ENCODE results near the gene PTMA.
A peak's percentile ranks its signal among the peaks of the same experiment; 100 is the strongest.

DNA sequence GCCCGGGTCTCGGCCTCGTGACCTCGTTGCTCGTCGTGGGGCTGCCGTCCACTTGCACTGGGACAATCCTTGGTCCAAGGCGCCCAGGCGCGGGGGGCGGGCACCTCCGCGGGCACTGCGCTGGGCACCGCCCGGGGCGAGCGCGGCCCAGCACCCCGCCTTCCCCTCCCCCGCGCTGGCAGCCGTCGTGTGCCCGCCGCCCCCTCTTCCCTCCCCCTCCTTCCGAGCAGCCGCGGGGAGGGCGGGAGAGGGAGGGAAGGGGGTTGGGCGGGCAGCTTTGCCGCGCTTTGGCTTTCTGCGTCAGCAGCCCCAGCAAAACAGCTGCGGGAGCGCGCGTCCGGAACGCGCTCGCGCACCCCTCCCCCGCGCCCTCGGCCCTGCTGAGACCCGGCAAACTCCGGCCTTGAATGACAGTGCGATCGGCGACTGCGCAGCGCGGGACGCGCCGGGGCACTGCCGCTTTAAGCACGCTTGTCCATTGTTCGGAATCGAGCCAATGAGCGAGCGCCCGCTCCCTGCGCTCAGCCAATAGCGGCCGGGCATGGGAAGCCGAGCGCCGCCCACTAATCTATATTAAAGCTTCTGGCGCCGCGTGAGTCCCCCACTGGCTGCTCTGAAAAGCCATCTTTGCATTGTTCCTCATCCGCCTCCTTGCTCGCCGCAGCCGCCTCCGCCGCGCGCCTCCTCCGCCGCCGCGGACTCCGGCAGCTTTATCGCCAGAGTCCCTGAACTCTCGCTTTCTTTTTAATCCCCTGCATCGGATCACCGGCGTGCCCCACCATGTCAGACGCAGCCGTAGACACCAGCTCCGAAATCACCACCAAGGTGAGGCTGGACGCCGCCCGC is at the start of gene PTMA:
- TF ChIP-seq PHF8 (IDR thresholded peaks at IDR 0.05; ENCODE audit: borderline replicate concordance, low read depth) (peak; percentile 89), EP300 (IDR thresholded peaks at IDR 0.05) (no peak; a peak in 1 of 5 replicates), JUNB (IDR thresholded peaks at IDR 0.05) (no peak), POLR2A (IDR thresholded peaks at IDR 0.05; ENCODE audit: low read length) (peak; percentile 90), RCOR1 (IDR thresholded peaks at IDR 0.05; ENCODE audit: low read depth, low read length) (no peak), HMGXB4 (CRISPR knock-in tag; IDR thresholded peaks at IDR 0.05; ENCODE audit: borderline replicate concordance) (no peak), HDAC2 (IDR thresholded peaks at IDR 0.05) (no peak), NFE2L2 (conservative IDR thresholded peaks at IDR 0.05; ENCODE audit: low read length) (no peak), GATA3 (IDR thresholded peaks at IDR 0.05; ENCODE audit: borderline replicate concordance) (no peak), BHLHE40 (IDR thresholded peaks at IDR 0.05; ENCODE audit: low read depth, low read length) (no peak), CHD2 (IDR thresholded peaks at IDR 0.05; ENCODE audit: low read length, partially characterized antibody) (peak; percentile 69), EHMT2 (IDR thresholded peaks at IDR 0.05; ENCODE audit: low read depth) (no peak)
- TF ChIP-seq, protein P1, sequence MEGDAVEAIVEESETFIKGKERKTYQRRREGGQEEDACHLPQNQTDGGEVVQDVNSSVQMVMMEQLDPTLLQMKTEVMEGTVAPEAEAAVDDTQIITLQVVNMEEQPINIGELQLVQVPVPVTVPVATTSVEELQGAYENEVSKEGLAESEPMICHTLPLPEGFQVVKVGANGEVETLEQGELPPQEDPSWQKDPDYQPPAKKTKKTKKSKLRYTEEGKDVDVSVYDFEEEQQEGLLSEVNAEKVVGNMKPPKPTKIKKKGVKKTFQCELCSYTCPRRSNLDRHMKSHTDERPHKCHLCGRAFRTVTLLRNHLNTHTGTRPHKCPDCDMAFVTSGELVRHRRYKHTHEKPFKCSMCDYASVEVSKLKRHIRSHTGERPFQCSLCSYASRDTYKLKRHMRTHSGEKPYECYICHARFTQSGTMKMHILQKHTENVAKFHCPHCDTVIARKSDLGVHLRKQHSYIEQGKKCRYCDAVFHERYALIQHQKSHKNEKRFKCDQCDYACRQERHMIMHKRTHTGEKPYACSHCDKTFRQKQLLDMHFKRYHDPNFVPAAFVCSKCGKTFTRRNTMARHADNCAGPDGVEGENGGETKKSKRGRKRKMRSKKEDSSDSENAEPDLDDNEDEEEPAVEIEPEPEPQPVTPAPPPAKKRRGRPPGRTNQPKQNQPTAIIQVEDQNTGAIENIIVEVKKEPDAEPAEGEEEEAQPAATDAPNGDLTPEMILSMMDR (IDR thresholded peaks at IDR 0.05), result no peak
